ENCODE measurements around the gene PLCG1.

The PLCG1 gene

DNA sequence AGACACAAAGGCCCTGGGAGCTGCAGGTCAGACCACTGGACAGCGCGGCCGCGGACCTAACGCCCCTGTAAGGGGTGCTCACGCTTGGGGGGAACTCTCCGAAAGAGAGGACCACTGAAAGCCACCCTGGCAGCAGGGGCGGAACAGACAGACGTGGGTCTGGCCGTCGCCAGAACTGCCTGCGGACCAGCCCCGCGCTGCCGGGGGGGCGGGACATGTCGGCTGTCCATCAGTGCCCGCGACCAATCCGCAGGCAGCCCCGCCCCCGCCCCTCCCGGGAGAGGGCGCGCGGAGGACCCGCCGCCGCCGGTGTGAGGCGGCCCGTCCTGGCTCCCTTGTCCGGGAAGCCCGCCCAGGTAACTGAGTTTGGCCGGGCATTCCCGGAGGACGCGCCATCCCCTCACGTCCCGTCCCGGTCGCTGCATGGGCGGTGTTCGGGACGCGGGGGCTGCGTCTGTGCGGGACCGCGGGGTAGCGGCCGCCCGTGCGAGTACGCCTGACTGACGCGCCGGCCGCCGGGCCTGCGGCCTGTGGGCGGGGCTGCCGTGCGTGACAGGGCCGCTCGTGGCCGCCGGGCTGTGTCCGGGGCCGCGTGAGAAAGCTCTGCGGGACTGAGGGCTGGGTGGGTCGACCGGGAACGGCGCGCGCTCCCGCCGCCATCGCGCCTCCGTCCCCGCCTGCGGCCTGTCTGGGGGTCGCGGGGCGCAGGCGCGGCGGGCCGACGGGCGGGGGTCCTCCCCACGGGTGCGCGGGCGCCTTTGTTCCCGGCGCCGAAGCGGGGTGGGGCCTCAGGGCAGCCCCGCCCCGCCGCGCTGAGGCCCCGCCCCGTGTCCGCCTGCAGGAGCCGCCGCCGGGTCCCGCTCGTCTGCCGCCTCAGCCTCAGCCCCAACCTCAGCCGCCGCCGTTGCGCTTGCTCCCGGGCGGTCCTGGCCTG is at the start of gene PLCG1:
Gene PLCG1 (plus strand): TSS at position 864 of the 934 bp plus-strand sequence. CDS start 99 bp downstream, outside the sequence.
- Histone ChIP-seq H3K36me3 (ENCODE audit: control insufficient read depth, insufficient read depth, low read length) (0 out of 2 replicates have a peak, but pooled peaks cover 8% of the 10 kb centered on the region), H3K9me3 (ENCODE audit: control insufficient read depth, insufficient read depth, low read length) (no peaks in the 10 kb centered on the region), H3K4me1 (ENCODE audit: control insufficient read depth, insufficient read depth, low read length) (peaks cover 43% of the 10 kb centered on the region), H3K4me3 (ENCODE audit: low read depth, low read length) (peak within 1 kb of the TSS; percentile 92), H3K27me3 (ENCODE audit: control insufficient read depth, insufficient read depth, low read length) (peaks cover 5% of the 10 kb centered on the region; the same call in 1 of the 2 replicates), H3K9ac (ENCODE audit: low read depth, low read length) (peak within 1 kb of the TSS; percentile 96), H3K27ac (ENCODE audit: low read depth, low read length) (peak within 1 kb of the TSS; percentile 95)

DNA sequence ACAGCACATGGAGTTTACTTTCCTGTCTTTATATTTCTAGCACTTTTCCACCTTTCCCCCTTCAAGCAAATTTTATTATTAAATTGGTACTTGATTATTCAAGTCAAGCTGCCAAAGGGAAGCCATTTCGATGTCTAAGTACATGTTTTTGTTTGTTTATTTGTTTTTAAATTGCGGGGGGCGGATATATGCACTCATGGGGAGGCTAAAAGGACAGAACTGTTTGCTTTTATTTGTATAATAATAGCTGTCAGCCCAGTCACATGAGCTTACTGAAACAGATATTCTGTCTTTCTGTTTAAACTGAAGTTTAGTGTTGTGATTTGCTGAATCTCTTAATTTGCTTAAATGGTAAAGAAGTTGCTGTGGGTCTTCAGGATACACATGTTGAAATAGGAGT is 49.6 kb upstream of the PLCG1 start:
- Histone ChIP-seq H3K27ac (ENCODE audit: low read depth, low read length) (no peak overlapping the region), H3K27me3 (ENCODE audit: control insufficient read depth, insufficient read depth, low read length) (no peaks in the 10 kb centered on the region), H3K4me1 (ENCODE audit: control insufficient read depth, insufficient read depth, low read length) (peaks cover 10% of the 10 kb centered on the region), H3K9ac (ENCODE audit: low read depth, low read length) (no peak overlapping the region), H3K4me3 (ENCODE audit: low read depth, low read length) (no peak overlapping the region), H3K36me3 (ENCODE audit: control insufficient read depth, insufficient read depth, low read length) (peaks cover 73% of the 10 kb centered on the region), H3K9me3 (ENCODE audit: control insufficient read depth, insufficient read depth, low read length) (no peaks in the 10 kb centered on the region)

DNA sequence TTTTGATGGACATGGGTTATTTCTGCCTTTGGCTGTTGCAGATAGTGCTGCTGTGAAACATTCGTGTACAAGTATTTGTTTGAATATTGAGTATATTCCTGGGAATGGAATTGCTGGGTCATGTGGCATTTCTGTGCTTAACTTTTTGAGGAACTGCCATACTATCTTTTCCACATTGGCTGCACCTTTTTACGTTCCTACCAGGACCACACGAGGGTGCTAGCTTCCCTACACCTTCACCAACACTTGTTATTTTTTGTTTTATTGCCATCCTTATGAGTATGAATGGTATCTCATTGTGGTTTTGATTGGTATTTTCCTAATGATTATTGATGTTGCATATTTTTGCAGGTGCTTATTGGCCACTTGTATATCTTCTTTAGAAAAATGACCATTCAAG is 47.8 kb upstream of the PLCG1 start:
- Histone ChIP-seq H3K27ac (ENCODE audit: low read depth, low read length) (no peak overlapping the region), H3K4me1 (ENCODE audit: control insufficient read depth, insufficient read depth, low read length) (peaks cover 10% of the 10 kb centered on the region), H3K4me3 (ENCODE audit: low read depth, low read length) (no peak overlapping the region), H3K9me3 (ENCODE audit: control insufficient read depth, insufficient read depth, low read length) (no peaks in the 10 kb centered on the region), H3K36me3 (ENCODE audit: control insufficient read depth, insufficient read depth, low read length) (peaks cover 72% of the 10 kb centered on the region), H3K9ac (ENCODE audit: low read depth, low read length) (no peak overlapping the region), H3K27me3 (ENCODE audit: control insufficient read depth, insufficient read depth, low read length) (no peaks in the 10 kb centered on the region)

DNA sequence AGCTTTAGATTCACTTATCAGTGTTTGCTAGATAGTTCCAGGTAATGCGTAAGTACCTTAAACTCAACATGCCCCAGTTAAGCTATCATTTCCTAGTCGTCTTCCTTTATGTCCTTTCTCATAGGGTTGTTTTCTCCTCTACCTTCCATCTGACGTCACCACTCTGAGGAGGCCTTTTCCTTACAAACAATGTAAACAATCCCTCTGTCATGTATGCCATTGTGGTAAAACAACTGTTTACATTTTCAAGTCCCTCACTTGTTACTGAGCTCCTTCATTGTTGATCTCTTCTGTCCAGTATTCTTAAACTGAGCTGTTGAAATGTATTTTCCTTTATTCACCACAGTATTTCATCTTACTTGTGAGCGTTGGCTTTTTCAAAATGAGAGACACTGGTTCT is 45.4 kb upstream of the PLCG1 start:
- Histone ChIP-seq H3K4me1 (ENCODE audit: control insufficient read depth, insufficient read depth, low read length) (peaks cover 8% of the 10 kb centered on the region), H3K27me3 (ENCODE audit: control insufficient read depth, insufficient read depth, low read length) (no peaks in the 10 kb centered on the region), H3K36me3 (ENCODE audit: control insufficient read depth, insufficient read depth, low read length) (peaks cover 65% of the 10 kb centered on the region), H3K9me3 (ENCODE audit: control insufficient read depth, insufficient read depth, low read length) (no peaks in the 10 kb centered on the region), H3K27ac (ENCODE audit: low read depth, low read length) (no peak overlapping the region), H3K9ac (ENCODE audit: low read depth, low read length) (no peak overlapping the region), H3K4me3 (ENCODE audit: low read depth, low read length) (no peak overlapping the region)

DNA sequence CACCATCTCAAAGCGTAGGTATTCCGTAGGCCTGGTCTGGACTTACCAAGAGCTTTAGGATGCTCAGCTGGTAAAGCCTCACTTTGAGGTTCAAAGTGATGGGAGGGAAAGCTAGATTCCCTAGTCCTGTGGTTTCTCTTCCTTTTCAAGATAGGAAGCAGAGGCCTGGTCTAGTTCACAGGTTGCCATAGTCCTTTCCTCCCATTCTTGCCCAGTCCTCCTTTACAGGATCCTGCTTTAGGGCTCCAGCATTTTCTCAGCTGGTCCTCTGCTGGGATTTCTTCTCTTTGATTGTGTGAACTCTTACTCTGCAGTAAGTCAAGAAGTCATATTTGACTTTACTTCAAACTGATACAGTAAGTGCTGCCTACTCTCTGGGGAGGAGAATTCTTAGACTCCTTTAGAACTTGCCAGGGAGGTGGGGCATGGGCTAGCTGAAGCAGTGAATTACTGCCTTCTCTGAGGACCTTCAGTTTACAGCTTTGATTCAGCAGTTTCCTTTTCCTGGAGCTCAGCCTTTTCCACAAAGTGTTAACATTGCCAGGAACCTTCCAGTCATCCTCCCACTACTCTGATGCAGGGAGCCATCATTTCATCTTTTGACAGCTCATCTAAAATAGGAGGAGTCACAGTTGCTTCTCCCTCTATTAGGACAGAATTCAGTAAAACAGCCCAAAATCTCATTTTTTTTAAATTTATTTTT is 42.8 kb upstream of the PLCG1 start:
- Histone ChIP-seq H3K9me3 (ENCODE audit: control insufficient read depth, insufficient read depth, low read length) (no peaks in the 10 kb centered on the region), H3K4me3 (ENCODE audit: low read depth, low read length) (no peak overlapping the region), H3K9ac (ENCODE audit: low read depth, low read length) (no peak overlapping the region), H3K27ac (ENCODE audit: low read depth, low read length) (no peak overlapping the region), H3K36me3 (ENCODE audit: control insufficient read depth, insufficient read depth, low read length) (peaks cover 68% of the 10 kb centered on the region), H3K27me3 (ENCODE audit: control insufficient read depth, insufficient read depth, low read length) (no peaks in the 10 kb centered on the region), H3K4me1 (ENCODE audit: control insufficient read depth, insufficient read depth, low read length) (no peaks in the 10 kb centered on the region)

DNA sequence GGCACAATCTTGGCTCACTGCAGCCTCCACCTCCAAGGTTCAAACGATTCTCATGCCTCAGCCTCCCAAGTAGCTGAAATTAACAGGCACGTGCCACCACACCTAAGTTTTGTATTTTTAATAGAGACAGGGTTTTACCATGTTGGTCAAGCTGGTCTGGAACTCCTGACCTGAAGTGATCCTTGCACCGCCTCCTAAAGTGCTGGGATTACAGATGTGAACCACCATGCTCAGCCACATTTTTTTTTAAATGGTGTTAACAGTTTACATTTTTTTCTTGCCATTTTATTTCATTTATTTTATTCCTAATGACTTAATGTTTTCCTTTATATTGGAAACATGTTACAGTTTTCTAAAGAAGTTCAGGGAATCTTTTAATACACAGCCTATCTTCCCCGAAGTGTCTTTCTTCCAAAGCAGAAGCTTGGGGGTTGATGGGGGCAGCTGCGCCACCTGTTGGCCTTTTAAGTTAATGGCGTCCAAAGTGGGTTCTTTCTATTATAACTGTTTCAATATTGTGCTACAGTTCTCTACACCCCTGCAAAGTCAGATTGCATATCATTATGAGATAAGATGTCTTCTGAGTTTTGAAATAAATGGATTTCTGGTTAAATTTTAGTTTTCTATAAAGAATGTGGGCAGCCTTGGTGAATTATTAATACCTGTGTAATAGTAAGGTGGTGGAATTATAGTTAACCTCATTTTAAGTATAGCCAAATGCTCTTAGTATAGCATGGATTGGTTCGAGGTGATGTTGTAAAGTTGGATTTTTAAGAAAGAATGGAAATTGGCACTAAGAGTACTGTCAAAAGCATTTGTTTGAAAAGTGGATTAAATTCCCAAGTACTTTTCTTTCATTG is 42.0 kb upstream of the PLCG1 start:
- Histone ChIP-seq H3K36me3 (ENCODE audit: control insufficient read depth, insufficient read depth, low read length) (peaks cover 76% of the 10 kb centered on the region), H3K9ac (ENCODE audit: low read depth, low read length) (no peak overlapping the region), H3K27ac (ENCODE audit: low read depth, low read length) (no peak overlapping the region), H3K4me3 (ENCODE audit: low read depth, low read length) (no peak overlapping the region), H3K9me3 (ENCODE audit: control insufficient read depth, insufficient read depth, low read length) (no peaks in the 10 kb centered on the region), H3K4me1 (ENCODE audit: control insufficient read depth, insufficient read depth, low read length) (no peaks in the 10 kb centered on the region), H3K27me3 (ENCODE audit: control insufficient read depth, insufficient read depth, low read length) (no peaks in the 10 kb centered on the region)

DNA sequence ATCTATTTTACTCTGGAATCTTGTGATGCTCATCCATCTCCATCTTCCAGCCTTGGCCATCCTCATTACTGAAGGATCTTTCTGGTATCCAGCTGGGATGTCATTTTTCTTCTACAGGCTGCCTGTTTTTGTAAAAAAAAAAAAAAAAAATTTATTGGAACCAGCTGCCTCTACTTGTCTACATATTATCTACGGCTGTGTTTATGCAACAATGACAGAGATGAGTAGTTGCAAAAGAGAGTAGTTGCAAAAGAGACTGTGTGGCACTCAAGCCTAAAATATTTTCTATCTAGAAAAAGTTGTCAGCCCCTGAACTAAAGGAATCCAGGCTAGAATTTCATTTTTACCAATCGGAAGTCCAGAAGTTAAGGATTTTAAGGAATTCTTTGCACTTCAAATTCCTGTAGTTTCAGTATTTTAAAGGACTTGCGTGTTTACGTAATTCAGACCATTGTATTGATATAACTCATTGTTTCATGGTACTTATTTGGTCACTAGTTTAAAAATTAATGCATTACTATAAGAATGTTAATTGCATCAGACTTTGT is 38.6 kb upstream of the PLCG1 start:
- no peak overlapping the region for H3K4me3 ChIP-seq (ENCODE audit: low read depth, low read length)
- H3K27ac ChIP-seq (ENCODE audit: low read depth, low read length) = no peak overlapping the region
- H3K9me3 ChIP-seq (ENCODE audit: control insufficient read depth, insufficient read depth, low read length) = no peaks in the 10 kb centered on the region
- H3K36me3 ChIP-seq (ENCODE audit: control insufficient read depth, insufficient read depth, low read length) = peaks cover 88% of the 10 kb centered on the region
- H3K9ac ChIP-seq (ENCODE audit: low read depth, low read length) = no peak overlapping the region
- H3K27me3 ChIP-seq (ENCODE audit: control insufficient read depth, insufficient read depth, low read length) = no peaks in the 10 kb centered on the region
- no peaks in the 10 kb centered on the region for H3K4me1 ChIP-seq (ENCODE audit: control insufficient read depth, insufficient read depth, low read length)

DNA sequence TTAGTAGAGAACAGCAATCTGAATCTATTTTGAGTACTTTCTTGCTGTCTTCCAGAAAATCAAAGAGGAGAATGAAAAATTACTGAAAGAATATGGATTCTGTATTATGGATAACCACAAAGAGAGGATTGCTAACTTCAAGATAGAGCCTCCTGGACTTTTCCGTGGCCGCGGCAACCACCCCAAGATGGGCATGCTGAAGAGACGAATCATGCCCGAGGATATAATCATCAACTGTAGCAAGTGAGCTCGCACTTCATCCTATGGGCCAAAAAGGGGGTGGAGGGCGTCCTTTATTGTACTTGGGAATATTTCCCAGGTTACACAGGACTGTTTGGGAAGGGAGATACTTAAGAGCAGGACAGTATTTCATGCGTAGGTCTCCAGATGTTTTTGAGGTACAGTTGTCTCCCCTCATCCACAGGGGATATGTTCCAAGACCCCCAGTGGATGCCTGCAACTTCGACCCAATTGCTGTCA is 37.3 kb upstream of the PLCG1 start:
- Histone ChIP-seq H3K27ac (ENCODE audit: low read depth, low read length) (no peak overlapping the region), H3K4me3 (ENCODE audit: low read depth, low read length) (no peak overlapping the region), H3K27me3 (ENCODE audit: control insufficient read depth, insufficient read depth, low read length) (no peaks in the 10 kb centered on the region), H3K4me1 (ENCODE audit: control insufficient read depth, insufficient read depth, low read length) (no peaks in the 10 kb centered on the region), H3K9ac (ENCODE audit: low read depth, low read length) (no peak overlapping the region), H3K36me3 (ENCODE audit: control insufficient read depth, insufficient read depth, low read length) (peaks cover 93% of the 10 kb centered on the region), H3K9me3 (ENCODE audit: control insufficient read depth, insufficient read depth, low read length) (no peaks in the 10 kb centered on the region)

DNA sequence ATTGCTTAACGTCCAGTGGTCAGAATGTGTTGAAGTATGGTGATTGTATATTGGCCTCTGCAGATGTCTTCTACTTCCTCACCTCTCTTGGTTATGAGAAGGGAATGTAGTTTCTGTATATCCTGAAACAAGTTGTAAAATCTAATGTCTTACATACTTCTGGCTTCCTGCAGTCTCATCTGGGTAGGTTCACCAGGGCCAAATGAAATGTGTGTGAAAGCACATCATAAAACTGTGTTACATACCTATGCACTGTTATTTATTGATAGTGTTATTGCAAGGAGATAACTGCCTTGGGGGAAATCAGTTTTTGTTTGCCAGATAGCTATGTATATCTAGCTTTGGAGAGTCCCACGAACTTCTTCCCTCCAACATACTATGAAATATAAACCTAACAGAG is 35.7 kb upstream of the PLCG1 start:
- Histone ChIP-seq H3K36me3 (ENCODE audit: control insufficient read depth, insufficient read depth, low read length) (peaks cover 98% of the 10 kb centered on the region), H3K9me3 (ENCODE audit: control insufficient read depth, insufficient read depth, low read length) (no peaks in the 10 kb centered on the region), H3K27me3 (ENCODE audit: control insufficient read depth, insufficient read depth, low read length) (no peaks in the 10 kb centered on the region), H3K27ac (ENCODE audit: low read depth, low read length) (no peak overlapping the region), H3K4me1 (ENCODE audit: control insufficient read depth, insufficient read depth, low read length) (no peaks in the 10 kb centered on the region), H3K9ac (ENCODE audit: low read depth, low read length) (no peak overlapping the region), H3K4me3 (ENCODE audit: low read depth, low read length) (no peak overlapping the region)

DNA sequence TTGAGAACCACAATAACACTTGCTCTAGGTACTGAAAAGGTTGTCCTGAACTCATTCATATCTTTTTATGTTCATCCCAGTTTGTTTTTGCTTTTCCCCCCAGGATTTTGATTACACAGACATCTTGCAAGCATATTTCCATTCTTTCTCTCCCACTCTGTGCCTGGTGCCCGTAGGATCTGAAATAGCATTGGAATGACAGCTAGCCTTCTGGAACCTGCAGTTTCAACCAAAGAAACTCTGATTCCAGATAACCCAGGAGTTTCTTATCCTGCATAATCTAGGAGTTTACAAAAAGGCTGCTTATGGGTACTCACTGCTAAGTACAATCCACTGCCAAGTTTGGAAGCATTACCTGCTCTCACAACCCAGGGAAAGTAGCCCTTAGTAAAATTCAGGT is 28.8 kb upstream of the PLCG1 start:
- no peak overlapping the region for H3K9ac ChIP-seq (ENCODE audit: low read depth, low read length)
- no peaks in the 10 kb centered on the region for H3K4me1 ChIP-seq (ENCODE audit: control insufficient read depth, insufficient read depth, low read length)
- H3K36me3 ChIP-seq (ENCODE audit: control insufficient read depth, insufficient read depth, low read length) = peaks cover 93% of the 10 kb centered on the region
- no peak overlapping the region for H3K27ac ChIP-seq (ENCODE audit: low read depth, low read length)
- no peaks in the 10 kb centered on the region for H3K9me3 ChIP-seq (ENCODE audit: control insufficient read depth, insufficient read depth, low read length)
- no peak overlapping the region for H3K4me3 ChIP-seq (ENCODE audit: low read depth, low read length)
- H3K27me3 ChIP-seq (ENCODE audit: control insufficient read depth, insufficient read depth, low read length) = no peaks in the 10 kb centered on the region
